ENCODE results near the gene GPRC5A. TPM values are rescaled to one million over a fixed set of nuclear protein-coding genes. Genes with fewer than 3 reads are reported as not detected.

Gene GPRC5A
- total and polyA plus RNA-seq, 2 of the 13 experiments (the other 11 are each of a cell fraction or from before 2014, with no cell fraction given), result 0.27 to 3.0 TPM

DNA sequence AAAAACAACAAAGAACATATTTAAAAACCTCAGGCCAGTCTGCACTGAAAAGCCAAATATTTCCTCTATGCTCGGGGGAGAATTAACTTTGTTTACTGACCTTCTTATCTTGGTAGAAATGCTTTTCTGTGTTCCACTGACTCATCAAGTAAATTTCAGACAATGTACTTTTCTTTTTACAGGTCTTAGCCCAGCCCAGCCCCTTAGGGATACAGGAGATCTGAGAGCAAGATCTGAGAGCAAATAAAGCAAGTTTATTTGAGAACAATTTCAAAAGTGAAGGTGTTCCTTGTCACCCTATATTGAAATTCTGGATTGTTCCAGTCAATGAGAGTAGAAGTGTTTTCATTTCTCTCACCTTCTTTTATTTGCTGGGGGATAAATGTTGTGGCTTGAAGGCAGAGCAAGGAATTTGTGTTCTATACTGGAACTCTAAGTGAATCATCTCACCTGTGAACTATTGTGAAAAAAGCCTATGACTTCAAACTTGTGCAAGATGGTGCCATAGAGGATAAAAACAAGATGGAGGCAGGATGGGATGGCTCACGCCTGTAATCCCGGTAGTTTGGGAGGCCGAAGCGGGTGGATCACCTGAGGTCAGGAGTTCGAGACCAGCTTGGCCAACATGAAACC is 7.9 kb upstream of the GPRC5A start (continued):
- TF ChIP-seq, protein P1, sequence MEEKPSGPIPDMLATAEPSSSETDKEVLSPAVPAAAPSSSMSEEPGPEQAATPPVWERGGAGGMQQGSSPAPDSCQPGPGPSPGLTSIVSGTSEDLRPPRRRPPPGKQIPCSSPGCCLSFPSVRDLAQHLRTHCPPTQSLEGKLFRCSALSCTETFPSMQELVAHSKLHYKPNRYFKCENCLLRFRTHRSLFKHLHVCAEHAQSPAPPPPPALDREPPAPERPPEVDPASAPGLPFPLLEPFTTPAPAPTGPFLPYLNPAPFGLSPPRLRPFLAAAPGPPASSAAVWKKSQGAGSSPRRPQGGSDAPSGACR (CRISPR knock-in tag; IDR thresholded peaks at IDR 0.05), result no peak
- TF ChIP-seq CHCHD3 (CRISPR knock-in tag; IDR thresholded peaks at IDR 0.05), result no peak
- TF ChIP-seq ZNF773 (CRISPR knock-in tag; IDR thresholded peaks at IDR 0.05; ENCODE audit: borderline replicate concordance), result no peak
- no peak for TF ChIP-seq FOXJ3 (CRISPR knock-in tag; IDR thresholded peaks at IDR 0.05; ENCODE audit: borderline replicate concordance)
- peak; percentile 67; the same call in 1 of the 2 replicates for TF ChIP-seq FOSL2 (CRISPR knock-in tag; IDR thresholded peaks at IDR 0.05)
- TF ChIP-seq, protein P2, sequence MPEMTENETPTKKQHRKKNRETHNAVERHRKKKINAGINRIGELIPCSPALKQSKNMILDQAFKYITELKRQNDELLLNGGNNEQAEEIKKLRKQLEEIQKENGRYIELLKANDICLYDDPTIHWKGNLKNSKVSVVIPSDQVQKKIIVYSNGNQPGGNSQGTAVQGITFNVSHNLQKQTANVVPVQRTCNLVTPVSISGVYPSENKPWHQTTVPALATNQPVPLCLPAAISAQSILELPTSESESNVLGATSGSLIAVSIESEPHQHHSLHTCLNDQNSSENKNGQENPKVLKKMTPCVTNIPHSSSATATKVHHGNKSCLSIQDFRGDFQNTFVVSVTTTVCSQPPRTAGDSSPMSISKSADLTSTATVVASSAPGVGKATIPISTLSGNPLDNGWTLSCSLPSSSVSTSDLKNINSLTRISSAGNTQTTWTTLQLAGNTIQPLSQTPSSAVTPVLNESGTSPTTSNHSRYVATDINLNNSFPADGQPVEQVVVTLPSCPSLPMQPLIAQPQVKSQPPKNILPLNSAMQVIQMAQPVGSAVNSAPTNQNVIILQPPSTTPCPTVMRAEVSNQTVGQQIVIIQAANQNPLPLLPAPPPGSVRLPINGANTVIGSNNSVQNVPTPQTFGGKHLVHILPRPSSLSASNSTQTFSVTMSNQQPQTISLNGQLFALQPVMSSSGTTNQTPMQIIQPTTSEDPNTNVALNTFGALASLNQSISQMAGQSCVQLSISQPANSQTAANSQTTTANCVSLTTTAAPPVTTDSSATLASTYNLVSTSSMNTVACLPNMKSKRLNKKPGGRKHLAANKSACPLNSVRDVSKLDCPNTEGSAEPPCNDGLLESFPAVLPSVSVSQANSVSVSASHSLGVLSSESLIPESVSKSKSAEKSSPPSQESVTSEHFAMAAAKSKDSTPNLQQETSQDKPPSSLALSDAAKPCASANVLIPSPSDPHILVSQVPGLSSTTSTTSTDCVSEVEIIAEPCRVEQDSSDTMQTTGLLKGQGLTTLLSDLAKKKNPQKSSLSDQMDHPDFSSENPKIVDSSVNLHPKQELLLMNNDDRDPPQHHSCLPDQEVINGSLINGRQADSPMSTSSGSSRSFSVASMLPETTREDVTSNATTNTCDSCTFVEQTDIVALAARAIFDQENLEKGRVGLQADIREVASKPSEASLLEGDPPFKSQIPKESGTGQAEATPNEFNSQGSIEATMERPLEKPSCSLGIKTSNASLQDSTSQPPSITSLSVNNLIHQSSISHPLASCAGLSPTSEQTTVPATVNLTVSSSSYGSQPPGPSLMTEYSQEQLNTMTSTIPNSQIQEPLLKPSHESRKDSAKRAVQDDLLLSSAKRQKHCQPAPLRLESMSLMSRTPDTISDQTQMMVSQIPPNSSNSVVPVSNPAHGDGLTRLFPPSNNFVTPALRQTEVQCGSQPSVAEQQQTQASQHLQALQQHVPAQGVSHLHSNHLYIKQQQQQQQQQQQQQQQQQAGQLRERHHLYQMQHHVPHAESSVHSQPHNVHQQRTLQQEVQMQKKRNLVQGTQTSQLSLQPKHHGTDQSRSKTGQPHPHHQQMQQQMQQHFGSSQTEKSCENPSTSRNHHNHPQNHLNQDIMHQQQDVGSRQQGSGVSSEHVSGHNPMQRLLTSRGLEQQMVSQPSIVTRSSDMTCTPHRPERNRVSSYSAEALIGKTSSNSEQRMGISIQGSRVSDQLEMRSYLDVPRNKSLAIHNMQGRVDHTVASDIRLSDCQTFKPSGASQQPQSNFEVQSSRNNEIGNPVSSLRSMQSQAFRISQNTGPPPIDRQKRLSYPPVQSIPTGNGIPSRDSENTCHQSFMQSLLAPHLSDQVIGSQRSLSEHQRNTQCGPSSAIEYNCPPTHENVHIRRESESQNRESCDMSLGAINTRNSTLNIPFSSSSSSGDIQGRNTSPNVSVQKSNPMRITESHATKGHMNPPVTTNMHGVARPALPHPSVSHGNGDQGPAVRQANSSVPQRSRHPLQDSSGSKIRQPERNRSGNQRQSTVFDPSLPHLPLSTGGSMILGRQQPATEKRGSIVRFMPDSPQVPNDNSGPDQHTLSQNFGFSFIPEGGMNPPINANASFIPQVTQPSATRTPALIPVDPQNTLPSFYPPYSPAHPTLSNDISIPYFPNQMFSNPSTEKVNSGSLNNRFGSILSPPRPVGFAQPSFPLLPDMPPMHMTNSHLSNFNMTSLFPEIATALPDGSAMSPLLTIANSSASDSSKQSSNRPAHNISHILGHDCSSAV (CRISPR knock-in tag; IDR thresholded peaks at IDR 0.05; ENCODE audit: borderline replicate concordance), result no peak
- no peak for TF ChIP-seq AGO2 (optimal IDR thresholded peaks at IDR 0.05; ENCODE audit: low read depth, low read length)
- TF ChIP-seq ZNF496 (CRISPR knock-in tag; IDR thresholded peaks at IDR 0.05; ENCODE audit: insufficient replicate concordance), result no peak
- no peak for TF ChIP-seq GFI1 (CRISPR knock-in tag; IDR thresholded peaks at IDR 0.05; ENCODE audit: borderline replicate concordance)
- no peak for TF ChIP-seq ZNF282 (IDR thresholded peaks at IDR 0.05; ENCODE audit: partially characterized antibody)
- TF ChIP-seq NCOA2 (CRISPR knock-in tag; IDR thresholded peaks at IDR 0.05), result peak; percentile 40; the same call in 1 of the 2 replicates
- no peak for TF ChIP-seq ZNF7 (CRISPR knock-in tag; IDR thresholded peaks at IDR 0.05)
- TF ChIP-seq ZFP36L1 (CRISPR knock-in tag; IDR thresholded peaks at IDR 0.05), result no peak
- no peak for TF ChIP-seq PCBP2 (optimal IDR thresholded peaks at IDR 0.05; ENCODE audit: low read depth, low read length, poor library complexity, severe bottlenecking)
- TF ChIP-seq SNAI1 (CRISPR knock-in tag; IDR thresholded peaks at IDR 0.05; ENCODE audit: borderline replicate concordance), result no peak
- TF ChIP-seq, protein P3, sequence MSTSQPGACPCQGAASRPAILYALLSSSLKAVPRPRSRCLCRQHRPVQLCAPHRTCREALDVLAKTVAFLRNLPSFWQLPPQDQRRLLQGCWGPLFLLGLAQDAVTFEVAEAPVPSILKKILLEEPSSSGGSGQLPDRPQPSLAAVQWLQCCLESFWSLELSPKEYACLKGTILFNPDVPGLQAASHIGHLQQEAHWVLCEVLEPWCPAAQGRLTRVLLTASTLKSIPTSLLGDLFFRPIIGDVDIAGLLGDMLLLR (CRISPR knock-in tag; IDR thresholded peaks at IDR 0.05), result no peak
- 0 out of 2 replicates have a peak, but pooled peaks have one; percentile 18 for TF ChIP-seq GATAD2A (CRISPR knock-in tag; IDR thresholded peaks at IDR 0.05)
- 0 out of 2 replicates have a peak, but pooled peaks have one; percentile 49 for TF ChIP-seq ZBTB3 (CRISPR knock-in tag; IDR thresholded peaks at IDR 0.05; ENCODE audit: borderline replicate concordance, low read depth)
- TF ChIP-seq IRX3 (CRISPR knock-in tag; IDR thresholded peaks at IDR 0.05; ENCODE audit: borderline replicate concordance, low read depth), result no peak
